ENCODE measurements around the gene NANOS3. TPM values are rescaled to one million over a fixed set of nuclear protein-coding genes. Genes with fewer than 3 reads are reported as not detected.

The NANOS3 gene
- total RNA-seq, 1 donor from 2014 or later, result not detected

GRCh38 chr19:13847407-13848339, 29.3 kb upstream of the NANOS3 start:
- H3K27ac ChIP-seq, result peak overlapping the region; percentile 100
- TF ChIP-seq, protein P1, sequence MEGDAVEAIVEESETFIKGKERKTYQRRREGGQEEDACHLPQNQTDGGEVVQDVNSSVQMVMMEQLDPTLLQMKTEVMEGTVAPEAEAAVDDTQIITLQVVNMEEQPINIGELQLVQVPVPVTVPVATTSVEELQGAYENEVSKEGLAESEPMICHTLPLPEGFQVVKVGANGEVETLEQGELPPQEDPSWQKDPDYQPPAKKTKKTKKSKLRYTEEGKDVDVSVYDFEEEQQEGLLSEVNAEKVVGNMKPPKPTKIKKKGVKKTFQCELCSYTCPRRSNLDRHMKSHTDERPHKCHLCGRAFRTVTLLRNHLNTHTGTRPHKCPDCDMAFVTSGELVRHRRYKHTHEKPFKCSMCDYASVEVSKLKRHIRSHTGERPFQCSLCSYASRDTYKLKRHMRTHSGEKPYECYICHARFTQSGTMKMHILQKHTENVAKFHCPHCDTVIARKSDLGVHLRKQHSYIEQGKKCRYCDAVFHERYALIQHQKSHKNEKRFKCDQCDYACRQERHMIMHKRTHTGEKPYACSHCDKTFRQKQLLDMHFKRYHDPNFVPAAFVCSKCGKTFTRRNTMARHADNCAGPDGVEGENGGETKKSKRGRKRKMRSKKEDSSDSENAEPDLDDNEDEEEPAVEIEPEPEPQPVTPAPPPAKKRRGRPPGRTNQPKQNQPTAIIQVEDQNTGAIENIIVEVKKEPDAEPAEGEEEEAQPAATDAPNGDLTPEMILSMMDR (IDR thresholded peaks at IDR 0.05), result peak; percentile 34
- H3K9me3 ChIP-seq, result no peaks in the 10 kb centered on the region
- no peaks in the 10 kb centered on the region for H3K36me3 ChIP-seq
- H3K4me3 ChIP-seq, result peak overlapping the region; percentile 54
- DNase-seq, result peak; percentile 97
- peaks cover 66% of the 10 kb centered on the region for H3K4me1 ChIP-seq
- intact Hi-C loops (cut with DNase I), result no loop called here
- peak; percentile 71 for ATAC-seq
- H3K27me3 ChIP-seq, result no peaks in the 10 kb centered on the region

DNA sequence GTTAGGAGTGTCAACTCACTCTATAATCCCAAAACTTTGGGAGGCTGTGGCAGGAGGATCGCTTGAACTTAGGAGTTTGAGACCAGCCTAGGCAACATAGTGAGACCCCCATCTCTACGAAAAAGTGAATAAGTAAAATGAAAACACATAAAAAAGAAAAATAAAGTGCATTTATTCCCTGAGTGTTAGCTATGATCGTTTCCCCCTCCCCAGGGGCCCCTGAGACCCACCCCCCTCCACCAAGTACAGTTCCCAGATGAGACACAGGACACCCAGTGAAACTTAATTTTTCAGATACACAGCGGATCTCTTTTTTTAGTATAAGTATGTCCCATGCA, 28.6 kb upstream of the NANOS3 start:
- intact Hi-C loops (cut with DNase I), result no loop called here
- no peak for DNase-seq
- Histone ChIP-seq H3K4me1 (peaks cover 62% of the 10 kb centered on the region), H3K4me3 (no peak overlapping the region), H3K36me3 (no peaks in the 10 kb centered on the region), H3K9me3 (no peaks in the 10 kb centered on the region), H3K27ac (peak overlapping the region; percentile 100), H3K27me3 (no peaks in the 10 kb centered on the region)
- TF ChIP-seq, protein P1 (IDR thresholded peaks at IDR 0.05), result no peak
- ATAC-seq, result no peak

DNA sequence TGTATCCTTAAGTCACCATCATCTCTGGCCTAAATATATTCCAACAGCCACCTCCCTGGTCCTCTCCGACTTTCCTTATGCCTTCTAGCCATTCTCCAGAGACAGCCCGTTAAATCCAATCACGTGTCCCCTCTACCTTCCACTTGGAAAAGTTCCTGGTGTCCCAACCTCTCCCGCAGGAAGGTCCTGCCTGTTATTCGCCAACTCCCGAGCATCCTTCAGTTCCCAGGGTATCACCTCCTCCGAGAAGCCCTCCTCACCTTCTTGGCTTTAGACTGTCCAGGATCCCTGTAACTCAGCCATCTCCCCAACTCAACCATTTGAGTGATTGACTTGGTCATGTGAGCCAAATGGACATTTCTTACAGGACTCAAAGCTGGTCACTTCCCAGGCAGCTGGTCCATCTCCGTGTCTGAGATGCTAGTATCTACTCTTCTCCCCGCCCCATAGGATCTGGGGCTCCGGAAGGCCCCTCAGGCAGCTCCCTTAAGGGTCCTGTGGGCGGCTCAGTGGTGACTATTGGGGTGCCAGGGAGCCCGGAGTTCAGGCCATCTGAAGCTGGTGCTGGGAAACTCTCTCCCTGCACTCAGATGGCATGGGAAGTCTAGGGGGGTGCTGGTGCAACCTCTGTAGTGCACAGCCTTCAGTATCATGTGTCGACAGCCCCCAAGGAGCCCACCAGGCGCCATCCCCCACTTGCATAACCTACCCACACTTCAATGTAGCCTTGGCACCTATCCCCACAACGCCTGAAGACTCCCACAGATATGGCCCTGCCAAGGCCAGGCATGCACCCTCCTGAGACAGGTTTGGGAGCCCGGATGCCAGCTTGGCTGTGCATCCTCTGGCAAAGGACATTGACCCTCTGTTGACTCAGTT, 27.9 kb upstream of the NANOS3 start:
- peak overlapping the region; percentile 100 for H3K27ac ChIP-seq
- H3K36me3 ChIP-seq, result no peaks in the 10 kb centered on the region
- DNase-seq (no peak), ATAC-seq (no peak)
- no peak overlapping the region for H3K4me3 ChIP-seq
- intact Hi-C loops (cut with DNase I), result no loop called here
- TF ChIP-seq, protein P1 (IDR thresholded peaks at IDR 0.05), result no peak
- peaks cover 55% of the 10 kb centered on the region for H3K4me1 ChIP-seq
- no peaks in the 10 kb centered on the region for H3K9me3 ChIP-seq
- H3K27me3 ChIP-seq, result no peaks in the 10 kb centered on the region

DNA sequence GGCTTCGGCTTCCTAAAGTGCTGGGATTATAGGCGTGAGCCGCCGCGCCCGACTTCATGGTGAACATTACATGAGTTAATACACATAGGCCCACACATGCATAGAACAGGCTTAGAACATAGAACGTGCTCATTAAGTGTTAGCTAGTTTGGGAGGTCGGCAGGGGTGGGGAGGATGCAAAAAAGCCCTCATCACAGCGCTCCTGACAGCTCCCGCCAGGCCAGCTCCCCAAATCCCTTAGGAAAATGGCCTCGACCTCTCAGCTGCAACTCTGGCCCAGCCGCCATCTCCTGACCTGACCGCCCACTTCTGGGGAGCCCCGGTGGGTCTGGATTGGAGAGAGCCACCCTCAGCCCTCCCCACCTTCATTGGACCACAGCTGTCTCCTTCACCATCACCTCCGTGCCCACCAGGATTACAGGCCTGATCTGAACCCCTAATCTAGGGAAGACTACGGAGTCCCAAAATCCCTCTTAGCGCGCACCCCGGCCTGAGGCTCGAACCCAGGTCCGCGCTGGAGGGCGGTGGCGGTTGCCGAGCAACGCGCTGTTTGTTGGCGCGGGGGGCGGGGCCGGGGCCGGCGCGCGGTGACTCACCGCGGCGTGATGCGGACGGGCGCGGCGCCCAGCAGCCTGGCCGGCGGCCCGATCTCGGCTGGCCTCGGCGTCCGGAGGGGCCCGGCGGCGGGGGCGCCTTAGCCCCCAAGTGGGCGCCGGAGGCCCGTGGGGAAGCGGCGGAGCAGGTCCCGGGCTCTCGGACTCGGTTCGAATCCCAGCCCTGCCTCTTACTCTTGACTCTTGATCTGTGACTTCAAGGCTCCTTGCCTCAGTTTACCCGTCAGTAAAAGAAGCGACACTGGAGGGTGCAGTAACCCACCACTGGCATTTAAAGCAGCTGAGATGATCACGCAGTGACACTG, 26.7 kb upstream of the NANOS3 start:
- no peaks in the 10 kb centered on the region for H3K9me3 ChIP-seq
- H3K36me3 ChIP-seq, result no peaks in the 10 kb centered on the region
- peak; percentile 60 for ATAC-seq
- H3K4me3 ChIP-seq, result peak overlapping the region; percentile 42
- TF ChIP-seq, protein P1 (IDR thresholded peaks at IDR 0.05), result no peak
- intact Hi-C loops (cut with DNase I), result no loop called here
- H3K4me1 ChIP-seq, result peaks cover 52% of the 10 kb centered on the region
- peak overlapping the region; percentile 100 for H3K27ac ChIP-seq
- H3K27me3 ChIP-seq, result no peaks in the 10 kb centered on the region
- DNase-seq, result peak; percentile 93

Measured in upper lobe of right lung (tissue), 1 donor.